ENCODE measurements around the gene CIP2A.
A peak's percentile ranks its signal among the peaks of the same experiment; 100 is the strongest.

CIP2A gene

GRCh38 chr3:108564564-108564963 is 24.7 kb downstream of the CIP2A start:
- no peak for DNase-seq

- no peak for DNase-seq
These were observed 26.7 kb downstream of the CIP2A start for GRCh38 chr3:108562565-108562964.

DNA sequence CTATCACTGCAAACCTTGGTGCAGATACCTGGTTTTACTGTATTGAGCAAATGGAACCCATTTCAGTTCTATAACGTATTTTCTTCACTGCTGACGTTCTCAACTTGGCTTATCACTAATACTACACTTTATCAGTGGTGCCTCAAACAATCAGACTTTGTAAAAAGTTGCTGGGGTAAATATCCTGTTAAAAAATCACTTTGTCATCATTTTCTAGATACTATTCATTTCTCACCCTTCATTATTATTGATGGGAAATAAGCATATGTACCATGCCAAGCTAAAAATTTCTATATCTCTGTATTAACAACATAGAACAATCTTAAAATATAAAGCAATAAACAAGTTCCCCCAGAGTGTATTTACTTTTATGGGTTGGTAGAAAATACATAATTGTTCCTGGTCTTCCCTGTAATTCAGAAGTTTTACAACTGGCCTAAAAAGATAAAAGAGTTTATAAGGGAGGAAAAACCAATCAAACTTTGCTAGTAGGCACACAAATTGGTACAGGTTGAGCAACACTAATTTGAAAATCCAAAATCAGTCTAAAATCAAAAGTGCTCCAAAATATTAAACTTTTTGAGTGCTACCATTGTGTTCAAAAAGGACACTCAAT is 33.2 kb downstream of the CIP2A start:
- no peak for DNase-seq

- no peak for DNase-seq
These were observed 34.2 kb downstream of the CIP2A start for GRCh38 chr3:108554913-108555571.

DNA sequence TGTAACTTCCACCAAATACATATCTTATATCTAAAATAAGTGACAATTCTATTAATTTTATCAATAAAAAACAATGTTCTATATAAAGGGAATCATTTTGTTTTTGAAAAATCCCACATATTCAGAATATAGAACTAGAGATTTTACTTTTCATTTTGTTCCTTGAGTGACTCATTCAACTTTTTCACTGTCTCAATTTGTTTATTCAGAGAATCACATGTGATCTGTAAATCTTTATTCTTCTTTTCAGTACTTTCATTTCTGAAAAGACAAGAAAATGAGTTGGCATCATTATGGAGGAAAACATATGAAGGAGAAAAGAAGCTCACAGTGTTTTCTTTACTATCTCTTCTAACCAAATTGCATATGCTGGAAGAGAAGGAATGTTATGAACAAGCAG is 35.0 kb downstream of the CIP2A start:
- DNase-seq, result no peak

- peak in 1 of 56 donors; percentile 46 for DNase-seq
These were observed 36.7 kb downstream of the CIP2A start for GRCh38 chr3:108552267-108553159.

GRCh38 chr3:108548886-108549285 is 40.4 kb downstream of the CIP2A start:
- DNase-seq, result no peak

DNA sequence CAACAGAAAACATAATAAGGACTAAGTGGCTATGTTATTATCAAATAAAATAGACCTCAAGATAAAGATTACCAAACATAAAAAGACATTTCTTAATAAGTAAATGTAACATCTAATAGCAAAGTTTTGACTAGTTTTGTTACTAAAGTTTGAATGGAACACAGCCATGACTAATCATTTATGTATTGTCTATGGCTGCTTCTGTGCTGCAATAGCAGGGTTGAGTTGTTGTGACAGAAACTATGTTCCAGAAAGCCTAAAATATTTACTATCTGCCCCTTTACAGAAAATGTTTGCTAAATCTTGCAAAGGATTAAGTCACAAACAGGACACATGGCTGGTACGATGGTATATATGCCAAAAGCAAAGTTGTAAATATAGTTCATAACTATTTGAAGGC is 40.9 kb downstream of the CIP2A start:
- DNase-seq, result no peak

- no peak for DNase-seq
These were observed 42.5 kb downstream of the CIP2A start for GRCh38 chr3:108546692-108547091.

GRCh38 chr3:108546247-108546646 is 43.0 kb downstream of the CIP2A start:
- no peak for DNase-seq

DNA sequence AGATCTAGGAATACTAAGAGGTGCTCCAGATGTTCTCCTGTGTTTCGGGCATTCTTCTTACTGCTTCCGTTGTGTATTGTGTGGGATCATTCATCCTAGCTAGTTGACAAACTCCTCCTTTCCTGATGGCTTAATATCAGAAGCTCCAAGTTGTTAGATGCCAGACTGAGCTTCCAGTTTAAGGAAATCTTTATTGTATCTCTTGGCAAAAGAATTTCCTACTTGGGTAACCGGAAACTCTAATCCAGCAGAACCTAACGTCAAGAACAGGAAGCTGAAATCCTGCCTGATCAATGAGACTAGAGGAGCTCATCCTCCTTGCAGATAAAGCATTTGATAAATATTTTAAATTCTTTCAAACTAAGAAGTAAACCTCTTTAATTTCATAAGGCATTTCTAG is 51.2 kb downstream of the CIP2A start:
- DNase-seq, result no peak

DNA sequence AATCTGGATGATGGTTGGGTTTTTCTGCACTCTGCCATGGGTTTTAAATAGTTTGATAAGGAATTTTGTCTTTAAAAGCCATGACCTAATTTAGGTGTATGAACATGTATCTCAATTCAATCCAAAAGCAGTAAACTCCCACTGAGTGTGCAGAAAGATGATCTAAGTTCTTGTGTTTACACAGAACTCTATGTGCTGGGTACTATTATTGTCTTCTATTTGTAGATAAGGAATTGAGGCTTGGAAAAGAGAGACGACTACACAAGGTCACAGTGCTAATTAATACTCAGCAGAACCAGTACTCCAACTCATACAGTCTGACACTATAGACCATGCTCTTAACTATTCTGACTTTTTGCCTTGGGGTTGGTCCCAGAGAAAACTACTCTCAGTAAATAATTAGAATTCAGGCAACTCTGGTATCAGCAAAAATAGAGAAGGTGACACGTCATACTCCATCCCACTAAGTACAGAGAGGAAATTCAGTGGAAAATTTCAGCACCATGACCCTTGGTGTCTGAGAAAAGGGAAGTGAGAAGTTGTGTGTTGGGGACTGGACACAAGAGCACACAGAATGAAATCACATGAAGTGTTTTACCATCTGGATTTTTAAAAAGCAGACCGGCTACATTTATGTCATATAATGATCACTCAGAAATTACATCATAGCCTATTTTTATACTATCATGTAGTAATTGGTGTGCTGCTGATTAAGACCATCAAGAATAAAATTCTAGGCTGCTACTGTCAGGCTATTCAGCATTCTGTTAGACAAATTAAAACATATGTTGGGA is 60.6 kb downstream of the CIP2A start:
- DNase-seq, result peak in 1 of 56 donors; percentile 23

DNA sequence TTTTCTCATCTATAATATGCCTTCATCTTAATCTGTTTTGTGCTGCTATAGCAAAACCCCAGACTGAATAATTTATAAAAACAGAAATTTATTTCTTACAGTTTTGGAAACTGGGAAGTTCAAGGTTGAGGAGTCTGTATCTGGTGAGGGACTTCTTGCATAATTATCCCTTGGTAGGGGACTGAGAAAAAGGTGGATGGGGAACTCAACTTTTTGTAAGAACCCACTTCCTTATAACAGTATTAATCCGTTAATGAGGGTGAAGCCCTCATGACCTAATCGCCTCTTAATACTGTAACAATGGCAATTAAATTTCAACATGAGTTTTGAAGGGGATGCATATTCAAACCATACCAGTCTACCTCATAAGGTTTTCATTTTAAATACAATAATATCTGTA is 61.4 kb downstream of the CIP2A start:
- DNase-seq, result no peak

DNA sequence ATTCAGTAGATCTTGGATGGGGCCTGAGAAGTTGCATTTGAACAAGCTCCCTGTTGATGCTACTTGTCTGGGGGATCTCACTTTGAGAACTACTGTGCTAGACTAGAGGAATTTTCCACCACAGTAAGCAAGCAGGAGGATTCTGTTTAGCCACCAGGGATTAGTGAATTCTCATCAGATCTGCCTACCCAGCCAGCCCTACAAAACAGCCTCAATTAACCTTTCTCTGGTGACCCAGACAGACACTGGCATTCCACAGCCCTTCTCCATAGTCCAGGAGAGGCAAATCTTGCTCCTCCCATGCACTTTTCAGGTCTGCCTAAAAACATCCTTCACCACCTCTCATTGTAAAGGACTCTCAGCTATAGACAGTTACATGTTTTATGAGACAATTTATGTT is 62.1 kb downstream of the CIP2A start:
- DNase-seq, result no peak

DNA sequence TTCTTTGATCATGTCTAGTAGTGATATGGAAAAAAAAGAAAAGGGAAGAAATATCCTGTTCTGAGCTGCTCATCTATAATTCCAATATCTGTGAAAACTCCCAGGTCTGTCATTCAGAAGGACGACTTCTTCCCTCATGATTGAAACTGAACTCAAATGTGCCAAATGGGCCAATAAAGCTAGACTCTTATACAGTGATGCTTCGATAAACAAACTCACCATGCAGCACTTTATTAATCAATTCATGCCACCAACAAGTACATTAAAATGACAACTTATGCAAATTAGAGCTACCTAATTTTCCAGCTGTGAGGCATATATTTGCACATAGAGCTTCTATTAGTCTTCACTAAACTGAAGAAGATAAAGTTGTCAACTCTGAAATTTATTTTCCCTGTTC is 63.3 kb downstream of the CIP2A start:
- DNase-seq, result no peak

GRCh38 chr3:108525256-108525655 is 64.0 kb downstream of the CIP2A start:
- DNase-seq, result no peak

DNA sequence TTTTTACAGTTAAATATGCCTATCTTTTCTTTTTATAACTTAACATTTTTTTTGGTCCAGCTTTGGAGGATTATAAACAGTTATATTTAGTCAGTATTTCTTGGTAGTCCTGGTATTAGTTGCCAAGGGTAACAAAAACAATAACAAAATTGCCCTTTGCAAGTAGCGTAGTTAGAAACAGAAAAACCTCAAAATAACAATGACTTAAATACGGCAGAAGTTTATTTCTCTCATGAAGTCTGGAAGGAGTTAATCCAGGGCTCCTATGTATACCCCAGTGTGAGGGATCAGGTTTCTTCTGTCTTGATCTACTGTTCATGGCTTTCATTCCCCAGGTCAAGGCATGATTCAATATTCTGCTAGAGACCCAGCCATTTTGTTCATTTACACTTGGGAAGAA is 64.7 kb downstream of the CIP2A start:
- no peak for DNase-seq

DNA sequence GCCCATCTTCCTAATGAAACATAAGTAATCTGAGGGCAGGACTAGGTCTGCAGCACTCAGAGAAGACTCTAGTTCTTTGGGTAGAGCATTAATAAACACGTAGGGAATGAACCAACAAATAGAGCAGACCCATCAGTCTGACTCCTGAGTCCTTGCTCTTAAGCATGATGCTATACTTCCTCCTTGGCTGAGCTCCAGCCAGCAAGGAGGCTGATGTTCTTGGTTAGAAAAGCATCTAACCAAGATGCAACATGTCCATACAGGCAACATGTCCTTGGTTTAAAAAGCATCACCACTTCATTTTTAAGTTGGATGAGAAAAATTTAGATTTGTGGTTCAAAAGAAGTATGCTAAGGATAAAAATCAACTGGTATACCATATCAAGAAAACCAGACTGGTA is 70.3 kb downstream of the CIP2A start:
- no peak for DNase-seq

GRCh38 chr3:108516881-108517280 is 72.4 kb downstream of the CIP2A start:
- DNase-seq, result no peak

- no peak for DNase-seq
These were observed 75.3 kb downstream of the CIP2A start for GRCh38 chr3:108513961-108514360.

GRCh38 chr3:108512671-108513070 is 76.6 kb downstream of the CIP2A start:
- DNase-seq, result no peak

- DNase-seq, result no peak
These were observed 77.7 kb downstream of the CIP2A start for GRCh38 chr3:108511490-108511889.
